SK-N-SH (cell line): Measurements from ENCODE around the gene ARID1A. TPM values are rescaled to one million over a fixed set of nuclear protein-coding genes. Genes with fewer than 3 reads are reported as not detected.

Experiments used
- CTCF ChIA-PET: fragments of 300-600, 350-600 bp; formaldehyde crosslinking; extraction: SDS; loops from one replicate; lab custom pipeline; 2021; lab: Yijun Ruan, JAX
- POLR2A ChIA-PET: fragments of 350-600 bp; sonication (Branson Sonifier 250); formaldehyde crosslinking; extraction: SDS; loops from one replicate; lab custom pipeline; 2020; ENCODE audit warnings: antibody characterized with exemption, inconsistent platforms; lab: Yijun Ruan, JAX
- DNase-seq: peaks from one replicate; pipeline ENCODE4 v3.0.0; 2012
- H2AFZ ChIP-seq: fragments of 200-600 bp; sonication (generic); 2 replicates; pipeline ENCODE4 v1.8.1; 2016; ENCODE audit warnings: antibody characterized with exemption, mild to moderate bottlenecking, low read depth
- H3F3A ChIP-seq: fragments of 200-600 bp; sonication (generic); replicated peaks from 2 replicates; pipeline ENCODE3; 2016; ENCODE audit warnings: antibody characterized with exemption, mild to moderate bottlenecking; ENCODE audit not compliant: insufficient read depth
- H3K27ac ChIP-seq, 2 experiments: fragments of 200-500 bp in 1 of 2; fragments of 200-600 bp in 1 of 2; sonication (Bioruptor generic) in 1 of 2; sonication (generic), shearing (Covaris generic) in 1 of 2; 2 replicates each; pipeline versions ENCODE4 v1.5.1 to v1.6.1; 2014 to 2016; ENCODE audit warnings: low read depth in 2 of 2, inconsistent platforms in 1 of 2, low read length in 1 of 2, mild to moderate bottlenecking in 1 of 2, mixed read lengths in 1 of 2
- H3K27me3 ChIP-seq: fragments of 200-600 bp; sonication (generic), shearing (Covaris generic); 2 replicates; pipeline ENCODE4 v1.6.1; 2016; ENCODE audit warnings: mixed run types; ENCODE audit not compliant: insufficient read depth
- H3K36me3 ChIP-seq, 2 experiments: fragments of 200-500 bp in 1 of 2; fragments of 200-600 bp in 1 of 2; sonication (Bioruptor generic) in 1 of 2; sonication (generic) in 1 of 2; replicated peaks in 1 of 2; 2 replicates each; pipeline versions ENCODE3 to v1.5.1; 2014 to 2016; ENCODE audit warnings: low read length in 1 of 2, mild to moderate bottlenecking in 1 of 2; ENCODE audit not compliant: insufficient read depth in 2 of 2, control insufficient read depth in 1 of 2
- H3K4me1 ChIP-seq, 2 experiments: fragments of 200-500 bp in 1 of 2; fragments of 200-600 bp in 1 of 2; sonication (Bioruptor generic) in 1 of 2; sonication (generic), shearing (Covaris generic) in 1 of 2; 2 replicates each; pipeline versions ENCODE4 v1.5.1 to v1.6.1; 2014 to 2016; ENCODE audit warnings: low read depth in 1 of 2, low read length in 1 of 2, mixed run types in 1 of 2; ENCODE audit not compliant: insufficient read depth in 2 of 2, control insufficient read depth in 1 of 2
- H3K4me2 ChIP-seq: fragments of 200-600 bp; sonication (generic), shearing (Covaris generic); 2 replicates; pipeline ENCODE4 v1.6.1; 2017; ENCODE audit warnings: mixed run types
- H3K4me3 ChIP-seq, 2 experiments: fragments of 200-500 bp in 1 of 2; fragments of 200-600 bp in 1 of 2; sonication (Bioruptor generic) in 1 of 2; sonication (generic), shearing (Covaris generic) in 1 of 2; 2 replicates each; pipeline versions ENCODE4 v1.5.1 to v1.8.1; 2014 to 2016; ENCODE audit warnings: low read depth in 2 of 2, inconsistent platforms in 1 of 2, low read length in 1 of 2, mild to moderate bottlenecking in 1 of 2, mixed read lengths in 1 of 2, moderate library complexity in 1 of 2
- H3K79me2 ChIP-seq: fragments of 200-600 bp; sonication (generic); 2 replicates; pipeline ENCODE4 v1.8.1; 2017; ENCODE audit warnings: mild to moderate bottlenecking; ENCODE audit not compliant: insufficient read depth
- H3K9ac ChIP-seq: fragments of 200-600 bp; sonication (generic); 2 replicates; pipeline ENCODE4 v1.6.1; 2017; ENCODE audit warnings: mixed run types
- H3K9me2 ChIP-seq: fragments of 200-600 bp; sonication (generic); 2 replicates; pipeline ENCODE4 v1.6.1; 2017; ENCODE audit warnings: mixed run types
- H3K9me3 ChIP-seq: fragments of 200-600 bp; sonication (generic); 2 replicates; pipeline ENCODE4 v1.6.1; 2017; ENCODE audit warnings: mixed run types, mild to moderate bottlenecking, moderate library complexity
- H4K20me1 ChIP-seq: fragments of 200-600 bp; sonication (generic); 2 replicates; pipeline ENCODE4 v1.6.1; 2017; ENCODE audit warnings: mild to moderate bottlenecking, mixed run types; ENCODE audit not compliant: insufficient read depth
- CHD2 ChIP-seq: fragments of 150-350 bp; IDR thresholded peaks from 2 replicates; pipeline ENCODE4 v1.6.1; 2018; ENCODE audit warnings: low read length; ENCODE audit not compliant: partially characterized antibody
- CTCF ChIP-seq: fragments of 200-600 bp; sonication (generic); IDR thresholded peaks from 2 replicates; pipeline ENCODE4 v1.6.1; 2017; ENCODE audit warnings: antibody characterized with exemption, mild to moderate bottlenecking, moderate library complexity
- EP300 ChIP-seq, 2 experiments: IDR thresholded peaks; 2 replicates each; pipeline versions ENCODE4 v1.4.0 to v1.6.1; 2012; ENCODE audit warnings: borderline replicate concordance in 1 of 2, low read depth in 1 of 2, low read length in 1 of 2
- FOSL2 ChIP-seq: IDR thresholded peaks from 2 replicates; pipeline ENCODE4 v1.4.0; 2012; ENCODE audit warnings: low read depth, mild to moderate bottlenecking, moderate library complexity, borderline replicate concordance
- FOXJ3 ChIP-seq: sonication (generic); formaldehyde crosslinking; IDR thresholded peaks from 2 replicates; pipeline ENCODE4 v1.5.1; 2020; ENCODE audit warnings: mild to moderate bottlenecking, missing genetic modification reagents
- GABPA ChIP-seq: IDR thresholded peaks from 2 replicates; pipeline ENCODE4 v1.4.0; 2012; ENCODE audit warnings: low read depth, mild to moderate bottlenecking
- GATA2 ChIP-seq: sonication (generic); formaldehyde crosslinking; IDR thresholded peaks from 2 replicates; pipeline ENCODE4 v1.5.0; 2020; ENCODE audit warnings: mild to moderate bottlenecking, missing genetic modification reagents
- JUND ChIP-seq: IDR thresholded peaks from 2 replicates; pipeline ENCODE4 v1.4.0; 2012
- MAX ChIP-seq: IDR thresholded peaks from 2 replicates; pipeline ENCODE4 v1.4.0; 2012; ENCODE audit warnings: low read depth
- MXI1 ChIP-seq: IDR thresholded peaks from 2 replicates; pipeline ENCODE4 v1.6.1; 2012; ENCODE audit warnings: mild to moderate bottlenecking, low read depth, low read length, improper control_type of control experiment
- NFIC ChIP-seq: IDR thresholded peaks from 2 replicates; pipeline ENCODE4 v1.4.0; 2012; ENCODE audit warnings: borderline replicate concordance
- RAD21 ChIP-seq: IDR thresholded peaks from 2 replicates; pipeline ENCODE4 v1.6.1; 2012; ENCODE audit warnings: mild to moderate bottlenecking, low read length
- REST ChIP-seq: IDR thresholded peaks from 2 replicates; pipeline ENCODE4 v1.6.1; 2012; ENCODE audit warnings: mild to moderate bottlenecking, low read depth, low read length, moderate library complexity
- SIN3A ChIP-seq: IDR thresholded peaks from 2 replicates; pipeline ENCODE4 v1.6.1; 2012; ENCODE audit warnings: low read depth, mild to moderate bottlenecking, low read length, moderate library complexity, borderline replicate concordance
- TCF12 ChIP-seq: IDR thresholded peaks from 2 replicates; pipeline ENCODE4 v1.4.0; 2012
- TEAD4 ChIP-seq: IDR thresholded peaks from 2 replicates; pipeline ENCODE4 v1.4.0; 2012; ENCODE audit warnings: mild to moderate bottlenecking, borderline replicate concordance; ENCODE audit not compliant: insufficient read depth
- USF1 ChIP-seq: IDR thresholded peaks from 2 replicates; pipeline ENCODE4 v1.4.0; 2012; ENCODE audit warnings: low read depth, borderline replicate concordance
- USF2 ChIP-seq: fragments of 150-350 bp; IDR thresholded peaks from 2 replicates; pipeline ENCODE4 v1.6.1; 2017; ENCODE audit warnings: antibody characterized with exemption, low read length, low read depth, borderline replicate concordance
- ZBTB33 ChIP-seq: IDR thresholded peaks from 2 replicates; pipeline ENCODE4 v1.4.0; 2012; ENCODE audit warnings: low read depth, borderline replicate concordance
- WGBS: methylation state at CpG from one replicate; pipeline ENCODE4 v1.1.6; 2017; ENCODE audit warnings: low lambda C conversion rate; 5-methylcytosine and 5-hydroxymethylcytosine counted together
- polyA plus RNA-seq, 3 experiments: library from polyadenylated mRNA; depleted of rRNA; stranded (reverse); fragments of >200 nt; gene quantifications; 2 replicates each; pipeline ENCODE4 v1.2.3, GENCODE V29; 2012
- TF ChIP-seq, protein P1 (sequence below): IDR thresholded peaks from 2 replicates; pipeline ENCODE4; 2012

ARID1A gene
- polyA plus RNA-seq, 1 of the 3 experiments (the other 2 are of a cell fraction) = 26.5 TPM

DNA sequence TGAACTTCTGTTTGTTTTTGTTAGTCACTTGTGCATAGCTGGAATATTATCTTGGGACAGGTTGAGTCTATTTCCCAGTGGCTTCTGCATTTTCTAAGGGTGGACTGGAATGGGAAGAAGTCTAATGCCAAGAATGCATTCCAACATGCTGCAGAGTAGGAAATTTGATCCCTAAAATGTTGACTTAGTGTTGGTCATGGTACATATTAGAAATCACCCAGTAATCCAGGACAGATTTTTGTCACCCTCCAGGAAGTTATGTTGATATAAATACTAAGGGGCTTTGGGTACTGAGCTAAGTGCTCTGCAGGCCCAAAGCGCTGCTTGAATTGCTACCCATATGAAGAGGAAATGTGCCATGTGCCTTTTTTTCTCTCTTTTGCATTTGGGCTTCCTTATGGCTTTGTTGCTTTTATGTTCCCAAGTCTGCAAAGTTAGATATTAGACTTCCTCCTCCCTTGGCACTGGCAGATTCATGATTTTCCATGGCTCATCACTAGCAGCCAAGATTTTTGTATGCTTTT, 10.0 kb downstream of the ARID1A start (continued):
- no peak for TF ChIP-seq ZBTB33
- peak; percentile 46 for TF ChIP-seq JUND
- TF ChIP-seq GATA2 (CRISPR knock-in tag) = no peak
- TF ChIP-seq USF2 = no peak
- peak; percentile 31; the same call in 1 of the 2 replicates for TF ChIP-seq FOSL2
- TF ChIP-seq CHD2 = no peak
- 0 out of 2 replicates have a peak, but pooled peaks have one; percentile 15 for TF ChIP-seq USF1
- TF ChIP-seq MXI1 = no peak
- TF ChIP-seq GABPA = no peak
- no peak for TF ChIP-seq FOXJ3 (CRISPR knock-in tag)

DNA sequence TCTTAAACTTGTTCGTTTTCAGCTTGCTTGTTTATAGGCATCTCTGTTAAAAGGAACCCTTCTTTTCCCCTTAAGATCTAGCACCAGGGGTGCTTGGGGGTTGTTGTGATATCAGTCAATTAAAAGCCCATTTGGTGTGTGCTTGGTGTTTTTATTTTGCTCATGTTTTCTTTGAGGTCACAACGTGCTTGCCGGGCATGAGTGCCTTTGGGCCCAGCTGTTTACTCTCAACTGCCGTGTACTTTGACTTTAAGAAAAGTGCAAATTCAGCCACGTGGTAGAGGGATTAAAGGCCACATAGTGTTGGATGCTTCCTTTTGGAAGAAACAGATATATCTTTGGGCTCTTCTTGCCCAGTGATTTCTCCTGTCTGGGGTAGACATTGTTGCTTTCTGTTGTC, 10.5 kb downstream of the ARID1A start:
- Histone ChIP-seq H3K27me3 (no peaks in the 10 kb centered on the region), H2AFZ (no peak overlapping the region), H3K9ac (peak overlapping the region; percentile 18; the same call in 1 of the 2 replicates), H3F3A (peaks cover 40% of the 10 kb centered on the region), H3K9me3 (no peaks in the 10 kb centered on the region), H3K4me1 (peaks cover 16 to 54% of the 10 kb centered on the region in 2 experiments; a peak in 3 of 4 replicates), H4K20me1 (peaks cover 100% of the 10 kb centered on the region), H3K4me2 (peak overlapping the region; percentile 46), H3K79me2 (peaks cover 97% of the 10 kb centered on the region), H3K4me3 (0 out of 4 replicates have a peak overlapping the region, but pooled peaks of 1 of the 2 experiments have one; percentile 6), H3K9me2 (no peaks in the 10 kb centered on the region), H3K27ac (peak overlapping the region; percentile 43 to 81; a peak in 3 of 4 replicates), H3K36me3 (peaks cover 4 to 14% of the 10 kb centered on the region in 2 experiments)
- WGBS = 48% methylated on average over 5 of the region's 5 CpGs
- no peak for TF ChIP-seq FOSL2
- TF ChIP-seq NFIC = no peak
- TF ChIP-seq CTCF = no peak
- TF ChIP-seq EP300 (IDR thresholded peaks at IDR 0.05; ENCODE audit: borderline replicate concordance in 1 of 2, low read depth in 1 of 2, low read length in 1 of 2) = no peak
- no peak for TF ChIP-seq TCF12
- TF ChIP-seq MAX = no peak
- no peak for TF ChIP-seq GATA2 (CRISPR knock-in tag)
- no peak for TF ChIP-seq RAD21
- TF ChIP-seq, protein P1, sequence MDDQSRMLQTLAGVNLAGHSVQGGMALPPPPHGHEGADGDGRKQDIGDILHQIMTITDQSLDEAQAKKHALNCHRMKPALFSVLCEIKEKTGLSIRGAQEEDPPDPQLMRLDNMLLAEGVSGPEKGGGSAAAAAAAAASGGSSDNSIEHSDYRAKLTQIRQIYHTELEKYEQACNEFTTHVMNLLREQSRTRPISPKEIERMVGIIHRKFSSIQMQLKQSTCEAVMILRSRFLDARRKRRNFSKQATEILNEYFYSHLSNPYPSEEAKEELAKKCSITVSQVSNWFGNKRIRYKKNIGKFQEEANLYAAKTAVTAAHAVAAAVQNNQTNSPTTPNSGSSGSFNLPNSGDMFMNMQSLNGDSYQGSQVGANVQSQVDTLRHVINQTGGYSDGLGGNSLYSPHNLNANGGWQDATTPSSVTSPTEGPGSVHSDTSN = no peak
- TF ChIP-seq REST = no peak
- no peak for TF ChIP-seq GABPA
- TF ChIP-seq TEAD4 = no peak
- no peak for TF ChIP-seq SIN3A
- ChIA-PET POLR2A (interaction anchor here (0.8 kb wide), 1 partner anchor 9 kb away, joined by 3 read pairs; no protein-coding TSS in a partner anchor), CTCF (interaction anchor here (0.9 to 1.5 kb wide), 3 partner anchors 8 to 104 kb away, joined by 3 to 7 read pairs (median 4); no protein-coding TSS in a partner anchor)
- no peak for DNase-seq
